HepG2 (cell line): ENCODE results near the gene SAMD5. TPM values are rescaled to one million over a fixed set of nuclear protein-coding genes. Genes with fewer than 3 reads are reported as not detected.

ENCODE experiments used
- ARNT ChIP-seq: fragments of 450-650 bp; IDR thresholded peaks from 2 replicates; pipeline ENCODE4 v1.6.1; 2017
- ATF7 ChIP-seq, 2 experiments: fragments of 450-650 bp in 1 of 2; sonication (generic) in 1 of 2; formaldehyde crosslinking in 1 of 2; IDR thresholded peaks; 2 replicates each; pipeline versions ENCODE4 v1.4.0 to v1.6.1; 2016 to 2020; ENCODE audit warnings: antibody characterized with exemption in 1 of 2, mild to moderate bottlenecking in 1 of 2, missing genetic modification reagents in 1 of 2
- DMAP1 ChIP-seq: IDR thresholded peaks from 2 replicates; pipeline ENCODE4 v1.6.1; 2016
- DNMT1 ChIP-seq: sonication (generic); formaldehyde crosslinking; IDR thresholded peaks from 2 replicates; pipeline ENCODE4 v1.5.1; 2020; ENCODE audit warnings: mild to moderate bottlenecking, missing genetic modification reagents
- EEA1 ChIP-seq: sonication (generic); formaldehyde crosslinking; IDR thresholded peaks from 2 replicates; pipeline ENCODE4 v1.5.1; 2020; ENCODE audit warnings: mild to moderate bottlenecking, missing genetic modification reagents, borderline replicate concordance
- FOXA1 ChIP-seq, 2 experiments: fragments of 450-650 bp in 1 of 2; sonication (generic) in 1 of 2; formaldehyde crosslinking in 1 of 2; IDR thresholded peaks; 2 replicates each; pipeline versions ENCODE4 v1.4.0 to v1.6.1; 2016 to 2020; ENCODE audit warnings: missing genetic modification reagents in 1 of 2
- FOXC1 ChIP-seq: sonication (generic); formaldehyde crosslinking; IDR thresholded peaks from 2 replicates; pipeline ENCODE4 v1.8.0; 2022; ENCODE audit warnings: mild to moderate bottlenecking, missing genetic modification reagents, borderline replicate concordance
- GABPA ChIP-seq, 2 experiments: IDR thresholded peaks; 2 replicates each; pipeline ENCODE4 v1.6.1; 2011 to 2016; ENCODE audit warnings: low read depth in 2 of 2, low read length in 1 of 2, missing biosample characterization in 1 of 2, missing genetic modification characterization in 1 of 2
- GABPB1 ChIP-seq: IDR thresholded peaks from 2 replicates; pipeline ENCODE4 v1.6.1; 2016; ENCODE audit warnings: mild to moderate bottlenecking, missing genetic modification reagents, moderate library complexity, missing compliant biosample characterization
- HDAC2 ChIP-seq: sonication (generic); formaldehyde crosslinking; IDR thresholded peaks from 2 replicates; pipeline ENCODE4 v1.4.0; 2020; ENCODE audit warnings: missing genetic modification reagents
- KIAA2018 ChIP-seq: sonication (generic); formaldehyde crosslinking; IDR thresholded peaks from 2 replicates; pipeline ENCODE4 v1.5.0; 2020; ENCODE audit warnings: mild to moderate bottlenecking, missing genetic modification reagents, borderline replicate concordance
- MXD4 ChIP-seq: IDR thresholded peaks from 2 replicates; pipeline ENCODE4 v1.6.1; 2016; ENCODE audit warnings: mild to moderate bottlenecking, missing biosample characterization, missing genetic modification reagents
- NR2F2 ChIP-seq: IDR thresholded peaks from 2 replicates; pipeline ENCODE4 v1.6.1; 2012; ENCODE audit warnings: low read depth, inconsistent platforms, borderline replicate concordance
- PAX8 ChIP-seq: sonication (generic); formaldehyde crosslinking; IDR thresholded peaks from 2 replicates; pipeline ENCODE4 v1.8.0; 2022; ENCODE audit warnings: mild to moderate bottlenecking, missing genetic modification reagents, borderline replicate concordance
- PHB2 ChIP-seq: fragments of 450-650 bp; IDR thresholded peaks from 2 replicates; pipeline ENCODE4 v1.6.1; 2018; ENCODE audit not compliant: partially characterized antibody
- RAD51 ChIP-seq: fragments of 450-650 bp; IDR thresholded peaks from 2 replicates; pipeline ENCODE4 v1.6.1; 2016; ENCODE audit warnings: borderline replicate concordance
- SALL2 ChIP-seq: sonication (generic); formaldehyde crosslinking; IDR thresholded peaks from 2 replicates; pipeline ENCODE4 v1.8.1; 2023; ENCODE audit warnings: mild to moderate bottlenecking, missing genetic modification reagents, inconsistent platforms
- SRSF9 ChIP-seq: fragments of 200-400 bp; formaldehyde crosslinking; IDR thresholded peaks from 2 replicates; pipeline ENCODE4 v1.6.1; 2018; ENCODE audit warnings: borderline replicate concordance, mild to moderate bottlenecking, low read depth, low read length; ENCODE audit not compliant: insufficient read depth, poor library complexity, severe bottlenecking
- TARDBP ChIP-seq: sonication (generic); formaldehyde crosslinking; IDR thresholded peaks from 2 replicates; pipeline ENCODE4 v1.8.0; 2022; ENCODE audit warnings: mild to moderate bottlenecking, missing genetic modification reagents
- XRCC5 ChIP-seq: fragments of 200-400 bp; formaldehyde crosslinking; optimal IDR thresholded peaks from 2 replicates; pipeline ENCODE3; 2017; ENCODE audit warnings: mild to moderate bottlenecking, low read length
- ZNF3 ChIP-seq: IDR thresholded peaks from 2 replicates; pipeline ENCODE4 v1.7.0; 2017; ENCODE audit warnings: inconsistent platforms
- ZNF503 ChIP-seq: sonication (generic); formaldehyde crosslinking; IDR thresholded peaks from 2 replicates; pipeline ENCODE4 v1.4.0; 2020; ENCODE audit warnings: missing genetic modification reagents
- ZNF782 ChIP-seq: sonication (generic); formaldehyde crosslinking; IDR thresholded peaks from 2 replicates; pipeline ENCODE4 v1.4.0; 2020; ENCODE audit warnings: missing genetic modification reagents, mild to moderate bottlenecking, borderline replicate concordance
- polyA plus RNA-seq, 8 experiments: library from polyadenylated mRNA; depleted of rRNA in 3 of 8; stranded (reverse) in 7 of 8; unstranded in 1 of 8; fragments of >200 nt; fragmentation: Illumina TruSeq in 4 of 8; extraction: Trizol in 4 of 8; gene quantifications; 2 replicates each; pipeline versions ENCODE4 v1.2.1 to v1.2.3, GENCODE V29; 2011 to 2016; ENCODE audit warnings: low read depth in 4 of 8, missing spikeins in 1 of 8, mixed read lengths in 1 of 8; ENCODE audit not compliant: insufficient read depth in 1 of 8
- total RNA-seq, 5 experiments: library from RNA; depleted of rRNA; stranded (reverse); fragments of >200 nt; fragmentation: Illumina TruSeq; extraction: Trizol; gene quantifications; 2 replicates each; pipeline ENCODE4 v1.2.3, GENCODE V29; 2016; ENCODE audit warnings: low read depth in 1 of 5

SAMD5 gene
- total and polyA plus RNA-seq, 2 of the 13 experiments (the other 11 are each of a cell fraction or from before 2014, with no cell fraction given): 0.02 to 0.07 TPM

DNA sequence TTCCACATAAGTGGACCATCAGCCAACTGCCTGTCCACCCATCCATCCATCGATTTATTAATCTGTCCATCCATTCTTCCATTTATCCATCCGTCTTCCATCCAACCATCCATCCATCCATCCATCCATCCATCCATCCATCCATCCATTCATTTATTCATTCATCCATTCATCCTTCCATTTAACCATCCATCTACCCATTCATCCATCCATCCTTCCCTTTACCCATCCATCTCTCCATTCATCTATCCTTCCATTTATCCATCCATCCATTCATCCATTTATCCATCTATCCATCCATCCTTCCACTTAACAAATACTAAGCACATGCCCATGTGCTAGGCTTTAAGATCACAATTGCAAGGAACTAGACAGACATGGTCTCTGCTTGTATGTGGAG is 6.8 kb downstream of the SAMD5 start (continued):
- TF ChIP-seq KIAA2018 (CRISPR knock-in tag) (no peak), NR2F2 (no peak), FOXA1 (IDR thresholded peaks at IDR 0.05) (0 out of 2 replicates have a peak, but pooled peaks have one; percentile 7), FOXA1 (CRISPR knock-in tag; IDR thresholded peaks at IDR 0.05) (no peak), ARNT (no peak), ZNF3 (CRISPR knock-in tag) (no peak), ZNF782 (CRISPR knock-in tag) (no peak), DMAP1 (CRISPR knock-in tag) (no peak), DNMT1 (CRISPR knock-in tag) (no peak), RAD51 (0 out of 2 replicates have a peak, but pooled peaks have one; percentile 8), HDAC2 (CRISPR knock-in tag) (no peak), MXD4 (CRISPR knock-in tag) (no peak), GABPB1 (no peak), EEA1 (no peak), XRCC5 (no peak), FOXC1 (CRISPR knock-in tag) (no peak), TARDBP (CRISPR knock-in tag) (no peak), SRSF9 (no peak), PAX8 (no peak), GABPA (IDR thresholded peaks at IDR 0.05; ENCODE audit: low read depth, low read length) (no peak), GABPA (CRISPR knock-in tag; IDR thresholded peaks at IDR 0.05; ENCODE audit: low read depth) (no peak), ZNF503 (CRISPR knock-in tag) (no peak), ATF7 (IDR thresholded peaks at IDR 0.05) (no peak), ATF7 (CRISPR knock-in tag; IDR thresholded peaks at IDR 0.05) (no peak), SALL2 (CRISPR knock-in tag) (no peak), PHB2 (peak; percentile 81)
